GM06990 (cell line): ENCODE results near the gene MEOX2.

Experiments used
- DNase-seq: peaks from one replicate; pipeline ENCODE4 v3.0.0-alpha.2; 2011; ENCODE audit not compliant: insufficient read length; ENCODE audit errors: extremely low read depth
- H3K27me3 ChIP-seq: replicated peaks from 2 replicates; pipeline ENCODE4 v1.6.0; 2011; ENCODE audit warnings: low read length; ENCODE audit not compliant: control insufficient read depth, insufficient read depth
- H3K36me3 ChIP-seq: 2 replicates; pipeline ENCODE4 v1.5.1; 2011; ENCODE audit warnings: low read length; ENCODE audit not compliant: control insufficient read depth, insufficient read depth
- H3K4me3 ChIP-seq: replicated peaks from 2 replicates; pipeline ENCODE4 v1.5.1; 2011; ENCODE audit warnings: low read depth, mild to moderate bottlenecking, control low read depth, low read length
- CTCF ChIP-seq: IDR thresholded peaks from 2 replicates; pipeline ENCODE4 v1.5.1; 2011; ENCODE audit warnings: low read length, control low read depth, mild to moderate bottlenecking, inconsistent platforms; ENCODE audit not compliant: insufficient read depth, poor library complexity, severe bottlenecking

The MEOX2 gene

GRCh38 chr7:15607529-15608210 is 78.8 kb downstream of the MEOX2 start:
- no peak for TF ChIP-seq CTCF
- no peaks in the 10 kb centered on the region for H3K36me3 ChIP-seq
- no peak for DNase-seq
- H3K4me3 ChIP-seq, result no peak overlapping the region
- H3K27me3 ChIP-seq, result no peaks in the 10 kb centered on the region

- TF ChIP-seq CTCF, result no peak
- no peaks in the 10 kb centered on the region for H3K27me3 ChIP-seq
- no peak for DNase-seq
- no peaks in the 10 kb centered on the region for H3K36me3 ChIP-seq
- no peak overlapping the region for H3K4me3 ChIP-seq
Measured at GRCh38 chr7:15606561-15606960, 79.9 kb downstream of the MEOX2 start.

- H3K27me3 ChIP-seq, result no peaks in the 10 kb centered on the region
- DNase-seq, result no peak
- H3K36me3 ChIP-seq, result no peaks in the 10 kb centered on the region
- H3K4me3 ChIP-seq, result no peak overlapping the region
- TF ChIP-seq CTCF, result no peak
Measured at GRCh38 chr7:15604166-15604565, 82.3 kb downstream of the MEOX2 start.

GRCh38 chr7:15603124-15603523 is 83.4 kb downstream of the MEOX2 start:
- no peak for DNase-seq
- no peak overlapping the region for H3K4me3 ChIP-seq
- no peaks in the 10 kb centered on the region for H3K27me3 ChIP-seq
- no peaks in the 10 kb centered on the region for H3K36me3 ChIP-seq
- TF ChIP-seq CTCF, result no peak

- no peak for TF ChIP-seq CTCF
- no peaks in the 10 kb centered on the region for H3K27me3 ChIP-seq
- H3K36me3 ChIP-seq, result no peaks in the 10 kb centered on the region
- DNase-seq, result no peak
- no peak overlapping the region for H3K4me3 ChIP-seq
Measured at GRCh38 chr7:15602236-15602635, 84.2 kb downstream of the MEOX2 start.

- Histone ChIP-seq H3K27me3 (no peaks in the 10 kb centered on the region), H3K36me3 (no peaks in the 10 kb centered on the region), H3K4me3 (no peak overlapping the region)
- no peak for DNase-seq
- TF ChIP-seq CTCF, result no peak
Measured at GRCh38 chr7:15601175-15601574, 85.3 kb downstream of the MEOX2 start.
